Upper lobe of left lung (tissue), 4 donors: ENCODE data around the gene CSNK1A1L.

Experiments
- EP300 ChIP-seq, 4 donors: sonication (generic); formaldehyde crosslinking; IDR thresholded peaks; one replicate each; pipeline ENCODE4 v1.5.1; 2017; ENCODE audit warnings: antibody characterized with exemption in 4 of 4, control low read depth in 2 of 4
- POLR2A ChIP-seq, 4 donors: fragments of 450-650 bp; IDR thresholded peaks; one replicate each; pipeline ENCODE4 v1.5.1; 2016 to 2017; ENCODE audit warnings: antibody characterized with exemption in 4 of 4, mild to moderate bottlenecking in 2 of 4
- POLR2AphosphoS5 ChIP-seq, 2 donors: sonication (generic); formaldehyde crosslinking; IDR thresholded peaks; one replicate each; pipeline ENCODE4 v1.5.1; 2017; ENCODE audit warnings: antibody characterized with exemption in 2 of 2
- TF ChIP-seq, protein P1 (sequence below), 6 experiments: fragments of 450-650 bp in 4 of 6; fragments of 200-600 bp in 2 of 6; sonication (generic) in 2 of 6; IDR thresholded peaks; one replicate each; pipeline ENCODE4 v1.5.1; 2016 to 2019; ENCODE audit warnings: antibody characterized with exemption in 6 of 6

DNA sequence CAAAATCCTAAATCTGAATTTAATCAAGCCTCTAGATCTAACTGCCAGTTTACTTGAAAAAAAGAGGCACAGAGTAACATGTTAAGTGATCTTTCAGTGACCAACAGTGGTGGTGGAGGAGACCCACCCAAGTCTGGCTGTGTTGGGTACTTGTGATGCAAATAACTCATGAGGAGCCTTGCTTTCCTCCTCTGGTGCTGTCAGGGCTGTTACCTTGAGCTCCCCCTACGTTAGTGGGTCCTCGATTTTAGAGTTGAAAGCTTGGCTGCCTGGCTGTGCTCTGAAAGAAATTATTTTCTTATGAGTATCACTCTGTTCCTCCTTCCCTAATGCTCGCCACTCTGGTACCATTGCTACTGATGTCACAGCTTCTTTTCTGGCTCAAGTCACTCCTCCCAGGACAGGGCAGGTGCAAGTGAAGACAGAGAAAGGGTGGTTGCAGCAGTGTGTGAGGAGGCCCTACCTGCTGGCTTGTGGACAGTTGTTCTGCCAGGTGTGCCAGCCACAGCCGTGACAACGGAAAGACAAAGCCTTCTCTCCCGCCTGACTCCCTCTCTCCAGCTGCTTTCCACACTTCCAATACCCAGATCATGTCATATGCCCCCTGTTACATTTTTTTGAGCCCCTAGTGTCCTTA is 39.5 kb downstream of the CSNK1A1L start:
- TF ChIP-seq, protein P1, sequence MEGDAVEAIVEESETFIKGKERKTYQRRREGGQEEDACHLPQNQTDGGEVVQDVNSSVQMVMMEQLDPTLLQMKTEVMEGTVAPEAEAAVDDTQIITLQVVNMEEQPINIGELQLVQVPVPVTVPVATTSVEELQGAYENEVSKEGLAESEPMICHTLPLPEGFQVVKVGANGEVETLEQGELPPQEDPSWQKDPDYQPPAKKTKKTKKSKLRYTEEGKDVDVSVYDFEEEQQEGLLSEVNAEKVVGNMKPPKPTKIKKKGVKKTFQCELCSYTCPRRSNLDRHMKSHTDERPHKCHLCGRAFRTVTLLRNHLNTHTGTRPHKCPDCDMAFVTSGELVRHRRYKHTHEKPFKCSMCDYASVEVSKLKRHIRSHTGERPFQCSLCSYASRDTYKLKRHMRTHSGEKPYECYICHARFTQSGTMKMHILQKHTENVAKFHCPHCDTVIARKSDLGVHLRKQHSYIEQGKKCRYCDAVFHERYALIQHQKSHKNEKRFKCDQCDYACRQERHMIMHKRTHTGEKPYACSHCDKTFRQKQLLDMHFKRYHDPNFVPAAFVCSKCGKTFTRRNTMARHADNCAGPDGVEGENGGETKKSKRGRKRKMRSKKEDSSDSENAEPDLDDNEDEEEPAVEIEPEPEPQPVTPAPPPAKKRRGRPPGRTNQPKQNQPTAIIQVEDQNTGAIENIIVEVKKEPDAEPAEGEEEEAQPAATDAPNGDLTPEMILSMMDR (IDR thresholded peaks at IDR 0.05) = no peak
- TF ChIP-seq POLR2A (IDR thresholded peaks at IDR 0.05) (no peak), POLR2AphosphoS5 (IDR thresholded peaks at IDR 0.05) (no peak), EP300 (IDR thresholded peaks at IDR 0.05) (no peak)
